ENCODE measurements around the gene IYD. TPM values are rescaled to one million over a fixed set of nuclear protein-coding genes. Genes with fewer than 3 reads are reported as not detected.
"Not testable (repeated sequence)": the region's sequence is repeated elsewhere in the genome, so short reads cannot be mapped to it uniquely, and the experiment has no call there.

IYD gene
- total RNA-seq, 1 donor from 2014 or later: not detected

DNA sequence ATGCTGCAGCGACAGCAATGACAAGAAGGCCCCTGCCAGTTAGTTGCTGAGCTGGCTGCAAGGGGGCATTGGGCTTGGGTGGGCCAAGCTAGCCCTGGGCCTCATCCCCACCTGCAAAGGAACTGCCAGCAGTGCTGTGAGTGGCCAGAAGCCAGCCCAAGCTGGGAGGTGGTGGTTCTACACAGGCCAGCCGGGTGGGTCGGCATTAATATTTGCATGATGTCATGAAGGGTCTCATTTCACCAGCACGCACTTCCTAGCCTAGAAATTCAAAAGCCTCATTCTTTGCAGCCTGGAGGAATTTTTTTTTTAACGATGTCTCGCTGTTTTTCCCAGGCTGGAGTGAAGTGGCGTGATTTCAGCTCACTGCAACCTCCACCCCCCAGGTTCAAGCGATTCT, 62.0 kb downstream of the IYD start:
- no peak for DNase-seq (ENCODE audit: low spot score)
- H3K9me3 Mint-ChIP-seq: no peaks in the 10 kb centered on the region
- H3K36me3 Mint-ChIP-seq (ENCODE audit: low read depth): no peaks in the 10 kb centered on the region
- intact Hi-C loops (cut with micrococcal nuclease): no loop called here
- no peaks in the 10 kb centered on the region for H3K4me1 Mint-ChIP-seq (ENCODE audit: low read depth)
- H3K27ac Mint-ChIP-seq: no peak overlapping the region
- no peak overlapping the region for H3K4me3 Mint-ChIP-seq (ENCODE audit: low read depth)
- peaks cover 14% of the 10 kb centered on the region for H3K27me3 Mint-ChIP-seq (ENCODE audit: low read depth)

GRCh38 chr6:150435360-150435759, 66.5 kb downstream of the IYD start:
- Mint-ChIP-seq H3K27ac (no peak overlapping the region), H3K27me3 (ENCODE audit: low read depth) (peaks cover 9% of the 10 kb centered on the region), H3K9me3 (peaks cover 4% of the 10 kb centered on the region), H3K4me1 (ENCODE audit: low read depth) (no peaks in the 10 kb centered on the region), H3K36me3 (ENCODE audit: low read depth) (no peaks in the 10 kb centered on the region), H3K4me3 (ENCODE audit: low read depth) (no peak overlapping the region)
- no peak for DNase-seq (ENCODE audit: low spot score)
- intact Hi-C loops (cut with micrococcal nuclease): no loop called here

- intact Hi-C loops (cut with micrococcal nuclease): no loop called here
- Mint-ChIP-seq H3K9me3 (peaks cover 4% of the 10 kb centered on the region), H3K36me3 (ENCODE audit: low read depth) (no peaks in the 10 kb centered on the region), H3K27ac (no peak overlapping the region), H3K4me1 (ENCODE audit: low read depth) (no peaks in the 10 kb centered on the region), H3K4me3 (ENCODE audit: low read depth) (no peak overlapping the region), H3K27me3 (ENCODE audit: low read depth) (peaks cover 12% of the 10 kb centered on the region)
- no peak for DNase-seq (ENCODE audit: low spot score)
Measured at GRCh38 chr6:150435832-150436231, 67.0 kb downstream of the IYD start.

- peaks cover 9% of the 10 kb centered on the region for H3K27me3 Mint-ChIP-seq (ENCODE audit: low read depth)
- H3K4me3 Mint-ChIP-seq (ENCODE audit: low read depth): no peak overlapping the region
- intact Hi-C loops (cut with micrococcal nuclease): no loop called here
- H3K9me3 Mint-ChIP-seq: peaks cover 4% of the 10 kb centered on the region
- no peaks in the 10 kb centered on the region for H3K36me3 Mint-ChIP-seq (ENCODE audit: low read depth)
- no peak overlapping the region for H3K27ac Mint-ChIP-seq
- no peaks in the 10 kb centered on the region for H3K4me1 Mint-ChIP-seq (ENCODE audit: low read depth)
- no peak for DNase-seq (ENCODE audit: low spot score)
Measured at GRCh38 chr6:150439373-150439772, 70.6 kb downstream of the IYD start.

DNA sequence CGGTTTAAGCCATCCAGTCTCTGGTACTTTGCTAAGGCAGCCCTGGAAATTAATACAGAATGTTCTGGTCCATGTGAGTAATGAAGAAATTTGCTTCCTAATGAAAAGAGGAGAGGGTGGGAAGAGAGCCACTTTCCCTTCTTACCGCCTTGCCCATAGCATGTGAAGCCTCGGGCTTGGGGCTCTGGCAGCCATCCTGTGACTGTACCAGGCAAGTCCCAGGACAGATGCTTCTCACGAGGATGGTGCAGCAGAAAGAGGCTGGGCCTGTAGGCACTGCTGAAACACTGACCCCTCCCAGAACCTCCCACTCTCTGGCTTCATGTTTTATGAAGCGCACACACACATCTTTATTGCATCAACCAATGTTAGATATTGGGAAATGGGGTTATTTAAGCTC, 74.8 kb downstream of the IYD start:
- H3K4me1 Mint-ChIP-seq (ENCODE audit: low read depth): no peaks in the 10 kb centered on the region
- H3K9me3 Mint-ChIP-seq: peaks cover 4% of the 10 kb centered on the region
- H3K4me3 Mint-ChIP-seq (ENCODE audit: low read depth): no peak overlapping the region
- H3K27ac Mint-ChIP-seq: no peak overlapping the region
- peaks cover 18% of the 10 kb centered on the region for H3K27me3 Mint-ChIP-seq (ENCODE audit: low read depth)
- no peak for DNase-seq (ENCODE audit: low spot score)
- H3K36me3 Mint-ChIP-seq (ENCODE audit: low read depth): no peaks in the 10 kb centered on the region
- intact Hi-C loops (cut with micrococcal nuclease): no loop called here

GRCh38 chr6:150444308-150444707, 75.5 kb downstream of the IYD start:
- DNase-seq (ENCODE audit: low spot score): no peak
- intact Hi-C loops (cut with micrococcal nuclease): no loop called here
- no peak overlapping the region for H3K27ac Mint-ChIP-seq
- peaks cover 18% of the 10 kb centered on the region for H3K27me3 Mint-ChIP-seq (ENCODE audit: low read depth)
- H3K4me1 Mint-ChIP-seq (ENCODE audit: low read depth): no peaks in the 10 kb centered on the region
- H3K36me3 Mint-ChIP-seq (ENCODE audit: low read depth): no peaks in the 10 kb centered on the region
- peaks cover 4% of the 10 kb centered on the region for H3K9me3 Mint-ChIP-seq
- H3K4me3 Mint-ChIP-seq (ENCODE audit: low read depth): no peak overlapping the region

DNA sequence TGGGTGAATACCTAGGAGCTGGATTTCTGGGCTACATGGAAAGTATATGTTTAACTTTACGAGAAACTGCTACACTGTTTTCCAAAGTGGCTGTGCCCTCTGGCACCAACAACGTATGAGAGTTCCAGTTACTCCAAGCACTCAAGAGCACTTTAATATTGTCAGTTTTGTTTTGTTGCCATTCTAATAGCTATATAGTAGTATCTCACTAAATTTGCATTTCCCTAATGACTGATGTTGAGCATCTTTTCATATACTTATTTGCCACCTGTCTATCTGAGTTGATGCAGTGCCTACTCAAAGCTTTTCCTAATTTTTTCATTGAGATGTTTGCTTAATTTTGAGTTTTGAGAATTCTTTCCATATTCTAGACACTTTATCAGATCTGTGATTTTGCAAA, 76.7 kb downstream of the IYD start:
- Mint-ChIP-seq H3K4me3 (ENCODE audit: low read depth) (no peak overlapping the region), H3K27ac (no peak overlapping the region), H3K36me3 (ENCODE audit: low read depth) (no peaks in the 10 kb centered on the region), H3K4me1 (ENCODE audit: low read depth) (no peaks in the 10 kb centered on the region), H3K9me3 (no peaks in the 10 kb centered on the region), H3K27me3 (ENCODE audit: low read depth) (peaks cover 18% of the 10 kb centered on the region)
- intact Hi-C loops (cut with micrococcal nuclease): no loop called here
- no peak for DNase-seq (ENCODE audit: low spot score)

- intact Hi-C loops (cut with micrococcal nuclease): no loop called here
- H3K9me3 Mint-ChIP-seq: no peaks in the 10 kb centered on the region
Measured at GRCh38 chr6:150448221-150448620, 79.4 kb downstream of the IYD start.

GRCh38 chr6:150449055-150449454, 80.2 kb downstream of the IYD start:
- peaks cover 10% of the 10 kb centered on the region for H3K27me3 Mint-ChIP-seq (ENCODE audit: low read depth)
- DNase-seq (ENCODE audit: low spot score); H3K4me3 Mint-ChIP-seq (ENCODE audit: low read depth); H3K9me3 Mint-ChIP-seq; H3K27ac Mint-ChIP-seq; intact Hi-C loops (cut with micrococcal nuclease); H3K4me1 Mint-ChIP-seq (ENCODE audit: low read depth); H3K36me3 Mint-ChIP-seq (ENCODE audit: low read depth): not testable (repeated sequence)

More at GRCh38 chr6:150448221-150448620, 79.4 kb downstream of the IYD start:
- no peaks in the 10 kb centered on the region for H3K36me3 Mint-ChIP-seq (ENCODE audit: low read depth)
- H3K4me1 Mint-ChIP-seq (ENCODE audit: low read depth): no peaks in the 10 kb centered on the region
- H3K4me3 Mint-ChIP-seq (ENCODE audit: low read depth): no peak overlapping the region
- DNase-seq (ENCODE audit: low spot score): no peak
- H3K27me3 Mint-ChIP-seq (ENCODE audit: low read depth): peaks cover 10% of the 10 kb centered on the region
- H3K27ac Mint-ChIP-seq: no peak overlapping the region

- peaks cover 12% of the 10 kb centered on the region for H3K27me3 Mint-ChIP-seq (ENCODE audit: low read depth)
- H3K4me1 Mint-ChIP-seq (ENCODE audit: low read depth): no peaks in the 10 kb centered on the region
- no peak overlapping the region for H3K27ac Mint-ChIP-seq
- DNase-seq (ENCODE audit: low spot score): no peak
- no peaks in the 10 kb centered on the region for H3K36me3 Mint-ChIP-seq (ENCODE audit: low read depth)
- intact Hi-C loops (cut with micrococcal nuclease): no loop called here
- H3K4me3 Mint-ChIP-seq (ENCODE audit: low read depth): no peak overlapping the region
- H3K9me3 Mint-ChIP-seq: no peaks in the 10 kb centered on the region
Measured at GRCh38 chr6:150450918-150451317, 82.1 kb downstream of the IYD start.

DNA sequence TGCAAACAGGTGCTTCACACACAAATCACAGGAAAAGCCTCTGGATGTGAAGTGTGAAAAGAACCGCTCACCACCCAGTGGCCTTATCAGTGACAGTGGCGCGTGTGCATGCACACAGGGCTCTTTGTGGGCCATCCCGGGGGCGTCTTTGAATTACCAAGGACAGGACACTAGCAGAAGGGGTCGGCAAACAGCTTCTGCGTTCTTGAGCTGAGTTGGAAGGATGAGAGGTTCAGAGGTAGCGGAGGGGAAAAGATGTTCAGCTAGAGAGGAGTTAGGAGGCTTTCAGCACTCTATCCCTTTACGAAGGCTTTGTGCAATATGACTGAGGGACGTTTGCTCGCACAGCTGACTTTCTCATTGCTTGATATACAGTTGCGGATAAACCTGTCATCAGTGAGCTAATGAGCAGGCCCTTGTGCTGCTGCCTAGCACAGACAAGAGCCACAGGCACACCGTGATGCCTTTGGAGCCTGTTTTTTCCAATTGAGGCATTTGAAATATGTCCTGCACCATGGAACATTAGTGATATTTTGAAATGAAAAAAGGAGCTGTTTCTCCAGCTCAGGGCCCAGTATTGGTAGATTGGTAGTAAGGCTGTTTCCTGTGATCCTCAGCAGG, 83.1 kb downstream of the IYD start:
- Mint-ChIP-seq H3K4me1 (ENCODE audit: low read depth) (no peaks in the 10 kb centered on the region), H3K27me3 (ENCODE audit: low read depth) (peaks cover 9% of the 10 kb centered on the region), H3K36me3 (ENCODE audit: low read depth) (no peaks in the 10 kb centered on the region), H3K27ac (no peak overlapping the region), H3K9me3 (no peaks in the 10 kb centered on the region), H3K4me3 (ENCODE audit: low read depth) (no peak overlapping the region)
- intact Hi-C loops (cut with micrococcal nuclease): no loop called here
- DNase-seq (ENCODE audit: low spot score): no peak

- Mint-ChIP-seq H3K4me1 (ENCODE audit: low read depth) (no peaks in the 10 kb centered on the region), H3K4me3 (ENCODE audit: low read depth) (no peak overlapping the region), H3K27me3 (ENCODE audit: low read depth) (peaks cover 10% of the 10 kb centered on the region), H3K36me3 (ENCODE audit: low read depth) (no peaks in the 10 kb centered on the region), H3K9me3 (no peaks in the 10 kb centered on the region), H3K27ac (no peak overlapping the region)
- DNase-seq (ENCODE audit: low spot score): no peak
- intact Hi-C loops (cut with micrococcal nuclease): no loop called here
Measured at GRCh38 chr6:150452428-150453243, 83.8 kb downstream of the IYD start.

GRCh38 chr6:150453357-150453756, 84.5 kb downstream of the IYD start:
- Mint-ChIP-seq H3K9me3 (no peaks in the 10 kb centered on the region), H3K27me3 (ENCODE audit: low read depth) (peaks cover 10% of the 10 kb centered on the region), H3K4me3 (ENCODE audit: low read depth) (no peak overlapping the region), H3K4me1 (ENCODE audit: low read depth) (no peaks in the 10 kb centered on the region), H3K36me3 (ENCODE audit: low read depth) (no peaks in the 10 kb centered on the region), H3K27ac (no peak overlapping the region)
- DNase-seq (ENCODE audit: low spot score): no peak
- intact Hi-C loops (cut with micrococcal nuclease): no loop called here
